OCI-LY7 (cell line): ENCODE results near the gene PIGO. TPM values are rescaled to one million over a fixed set of nuclear protein-coding genes. Genes with fewer than 3 reads are reported as not detected.

Experiments used
- BruUV-seq: library from RNA; stranded (reverse); fragments of 400-500 nt; replicated peaks from 2 replicates; lab custom pipeline; 2021; lab: Mats Ljungman, UMichigan
- CTCF ChIA-PET: fragments of 300-600 bp; sonication (Branson Sonifier 250); formaldehyde crosslinking; loops from one replicate; lab custom pipeline; 2022; ENCODE audit warnings: antibody characterized with exemption; ENCODE audit not compliant: unreplicated experiment; lab: Charles Lee
- POLR2A ChIA-PET: fragments of 300-600 bp; sonication (Branson Sonifier 250); formaldehyde crosslinking; loops from one replicate; lab custom pipeline; 2022; ENCODE audit warnings: antibody characterized with exemption; lab: Charles Lee
- DNase-seq: peaks from one replicate; pipeline ENCODE4 v3.0.0-alpha.2; 2015; ENCODE audit warnings: low spot score
- H2AFZ ChIP-seq: fragments of 200-600 bp; sonication (generic), shearing (Covaris generic); 2 replicates; pipeline ENCODE4 v1.6.1; 2014; ENCODE audit warnings: mild to moderate bottlenecking, antibody characterized with exemption, low read length, moderate library complexity
- H3K27ac ChIP-seq: fragments of 200-600 bp; sonication (generic); 2 replicates; pipeline ENCODE4 v1.5.1; 2014; ENCODE audit warnings: mixed run types, low read depth, mild to moderate bottlenecking, moderate library complexity, low read length, inconsistent platforms; ENCODE audit not compliant: poor library complexity, severe bottlenecking
- H3K36me3 ChIP-seq: fragments of 200-600 bp; sonication (generic); 2 replicates; pipeline ENCODE4 v1.6.1; 2014; ENCODE audit warnings: mild to moderate bottlenecking, antibody characterized with exemption, low read length, moderate library complexity, mixed read lengths; ENCODE audit not compliant: insufficient read depth
- H3K4me1 ChIP-seq: fragments of 200-600 bp; sonication (generic); 2 replicates; pipeline ENCODE4 v1.5.1; 2014; ENCODE audit warnings: mild to moderate bottlenecking, low read length; ENCODE audit not compliant: insufficient read depth, poor library complexity, severe bottlenecking
- H3K4me2 ChIP-seq: fragments of 200-600 bp; sonication (generic); 2 replicates; pipeline ENCODE4 v1.6.1; 2014; ENCODE audit warnings: mild to moderate bottlenecking, low read length
- H3K4me3 ChIP-seq: fragments of 200-600 bp; sonication (generic); 2 replicates; pipeline ENCODE4 v1.5.1; 2014; ENCODE audit warnings: mild to moderate bottlenecking, low read depth, low read length; ENCODE audit not compliant: poor library complexity, severe bottlenecking
- H3K79me2 ChIP-seq: fragments of 200-600 bp; sonication (generic); 2 replicates; pipeline ENCODE4 v1.6.1; 2016; ENCODE audit warnings: low read depth, mild to moderate bottlenecking, low read length, moderate library complexity, mixed read lengths; ENCODE audit not compliant: insufficient read depth
- H3K9me2 ChIP-seq: fragments of 200-600 bp; sonication (generic); 2 replicates; pipeline ENCODE4 v1.6.1; 2016; ENCODE audit warnings: mild to moderate bottlenecking, low read length, mixed read lengths; ENCODE audit not compliant: insufficient read depth
- H3K9me3 ChIP-seq: fragments of 200-600 bp; sonication (generic); 2 replicates; pipeline ENCODE4 v1.6.1; 2014; ENCODE audit warnings: mild to moderate bottlenecking, mixed run types, low read length, mixed read lengths
- H4K20me1 ChIP-seq: fragments of 200-600 bp; sonication (generic); 2 replicates; pipeline ENCODE4 v1.6.1; 2014; ENCODE audit warnings: mild to moderate bottlenecking, antibody characterized with exemption, low read length, moderate library complexity, mixed read lengths; ENCODE audit not compliant: insufficient read depth
- CTCF ChIP-seq: fragments of 200-600 bp; sonication (generic); conservative IDR thresholded peaks from 2 replicates; pipeline ENCODE4 v1.5.1; 2014; ENCODE audit warnings: mild to moderate bottlenecking, antibody characterized with exemption, low read length, moderate library complexity, mixed read lengths
- EZH2phosphoT487 ChIP-seq: fragments of 200-600 bp; sonication (generic); IDR thresholded peaks from 2 replicates; pipeline ENCODE4 v1.6.1; 2018; ENCODE audit warnings: low read depth, borderline replicate concordance, mild to moderate bottlenecking, mixed run types, antibody characterized with exemption, low read length, moderate library complexity, mixed read lengths
- intact Hi-C: fragments of 100-400 bp; cut with micrococcal nuclease; formaldehyde crosslinking; loops from one replicate; pipeline ENCODE4 v1.10.0; 2022; ENCODE audit not compliant: unreplicated experiment
- total RNA-seq, 2 experiments: library from RNA; depleted of rRNA in 1 of 2; stranded (reverse); fragments of >200 nt in 1 of 2; shearing (Covaris generic) in 1 of 2; gene quantifications; 2 replicates each; pipeline ENCODE4 v1.2.3, GENCODE V29; 2014 to 2022

PIGO gene
- total RNA-seq, 2 experiments from 2014 or later = 16.0 to 27.5 TPM

- Histone ChIP-seq H3K4me2 (no peak overlapping the region), H4K20me1 (no peaks in the 10 kb centered on the region), H3K36me3 (peaks cover 16% of the 10 kb centered on the region), H3K9me2 (no peaks in the 10 kb centered on the region), H3K27ac (no peak overlapping the region), H3K79me2 (no peaks in the 10 kb centered on the region), H3K4me1 (no peaks in the 10 kb centered on the region), H2AFZ (no peak overlapping the region), H3K4me3 (no peak overlapping the region), H3K9me3 (no peaks in the 10 kb centered on the region)
- intact Hi-C loops = no loop called here
- DNase-seq = no peak
- no peak for TF ChIP-seq CTCF
- no peak for TF ChIP-seq EZH2phosphoT487
- BruUV-seq = no TSS peak
- ChIA-PET CTCF (interaction anchor here (1.7 kb wide), 1 partner anchor 17 kb away, joined by 4 read pairs; no protein-coding TSS in a partner anchor), POLR2A (no interaction called here)
These were observed 52.3 kb downstream of the PIGO start for GRCh38 chr9:35044071-35044470.

GRCh38 chr9:35042891-35043545 lies 53.4 kb downstream of the PIGO start:
- Histone ChIP-seq H3K27ac (no peak overlapping the region), H3K4me2 (no peak overlapping the region), H3K4me1 (no peaks in the 10 kb centered on the region), H3K36me3 (0 out of 2 replicates have a peak, but pooled peaks cover 7% of the 10 kb centered on the region), H3K4me3 (no peak overlapping the region), H3K9me3 (no peaks in the 10 kb centered on the region), H3K79me2 (no peaks in the 10 kb centered on the region), H3K9me2 (no peaks in the 10 kb centered on the region), H2AFZ (no peak overlapping the region), H4K20me1 (no peaks in the 10 kb centered on the region)
- intact Hi-C loops = no loop called here
- CTCF ChIA-PET = interaction anchor here (1.7 kb wide), 1 partner anchor 16 kb away, joined by 4 read pairs; no protein-coding TSS in a partner anchor
- POLR2A ChIA-PET = no interaction called here
- TF ChIP-seq CTCF (no peak), EZH2phosphoT487 (no peak)
- no peak for DNase-seq
- no TSS peak for BruUV-seq

GRCh38 chr9:35042081-35042604 lies 54.2 kb downstream of the PIGO start:
- CTCF ChIA-PET = no interaction called here

More at GRCh38 chr9:35042081-35042604, 54.2 kb downstream of the PIGO start:
- no peak overlapping the region for H3K27ac ChIP-seq
- no peaks in the 10 kb centered on the region for H3K4me1 ChIP-seq
- no peaks in the 10 kb centered on the region for H3K9me3 ChIP-seq
- no peaks in the 10 kb centered on the region for H3K9me2 ChIP-seq
- H3K79me2 ChIP-seq = no peaks in the 10 kb centered on the region
- intact Hi-C loops = no loop called here
- no peak overlapping the region for H3K4me3 ChIP-seq
- TF ChIP-seq CTCF (no peak), EZH2phosphoT487 (no peak)
- DNase-seq = no peak
- BruUV-seq = no TSS peak
- POLR2A ChIA-PET = interaction anchor here (0.7 kb wide), 1 partner anchor 9 kb away, joined by 3 read pairs; no protein-coding TSS in a partner anchor
- no peaks in the 10 kb centered on the region for H4K20me1 ChIP-seq
- H3K4me2 ChIP-seq = no peak overlapping the region
- no peak overlapping the region for H2AFZ ChIP-seq
- 0 out of 2 replicates have a peak, but pooled peaks cover 7% of the 10 kb centered on the region for H3K36me3 ChIP-seq
